NCI-H524 (cell line): ENCODE measurements around the gene EEIG1.
A peak's percentile ranks its signal among the peaks of the same experiment; 100 is the strongest.

Experiments used
- DNase-seq, 2 experiments: peaks; one replicate each; lab custom pipeline; 2025; lab: John Stamatoyannopoulos, UW

The EEIG1 gene

GRCh38 chr9:128001151-128001778, 20.5 kb upstream of the EEIG1 start:
- no peak for DNase-seq

DNA sequence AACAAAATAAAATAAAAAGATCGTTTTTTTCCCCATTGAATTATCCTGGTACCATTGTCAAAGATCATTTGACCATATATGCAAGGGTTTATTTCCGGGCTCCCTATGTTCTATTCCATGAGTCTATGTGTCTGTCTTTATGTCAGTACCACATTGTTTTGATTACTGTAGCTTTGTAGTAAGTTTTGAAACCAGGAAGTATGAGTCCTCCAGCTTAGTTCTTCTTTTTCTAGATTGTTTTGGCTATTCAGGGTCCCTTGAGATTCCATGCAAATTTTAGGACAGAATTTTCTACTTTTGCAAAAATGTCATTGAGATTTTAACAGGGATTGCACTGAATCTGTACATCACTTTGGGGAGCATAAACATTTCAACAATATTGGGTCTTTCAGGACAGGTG, 18.7 kb upstream of the EEIG1 start:
- no peak for DNase-seq

- no peak for DNase-seq
Observed at GRCh38 chr9:127993721-127994120, 12.9 kb upstream of the EEIG1 start.

DNA sequence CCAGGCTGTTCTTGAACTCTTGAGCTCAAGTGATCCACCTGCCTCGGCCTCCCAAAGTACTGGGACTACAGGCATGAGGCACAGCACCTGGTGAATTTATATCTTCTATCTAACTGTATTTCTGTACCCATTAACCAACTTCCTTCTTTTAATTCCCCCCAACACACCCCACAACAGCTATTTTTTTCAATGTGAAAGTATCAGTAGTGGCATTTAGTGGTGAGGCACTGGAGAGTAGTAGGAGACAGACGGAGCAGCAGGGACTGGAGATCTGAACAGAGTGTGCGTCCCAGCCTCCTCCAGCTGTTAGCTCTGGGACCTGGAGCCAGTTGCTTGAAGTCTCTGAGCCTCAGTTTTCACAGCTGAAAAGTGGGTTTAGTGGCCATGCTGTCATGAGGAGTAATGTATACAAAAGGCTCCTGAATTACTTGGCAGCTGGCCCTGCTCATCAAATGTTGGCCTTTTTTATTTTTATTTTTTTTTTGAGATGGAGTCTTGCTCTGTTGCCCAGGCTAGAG, 11.0 kb upstream of the EEIG1 start:
- no peak for DNase-seq

DNA sequence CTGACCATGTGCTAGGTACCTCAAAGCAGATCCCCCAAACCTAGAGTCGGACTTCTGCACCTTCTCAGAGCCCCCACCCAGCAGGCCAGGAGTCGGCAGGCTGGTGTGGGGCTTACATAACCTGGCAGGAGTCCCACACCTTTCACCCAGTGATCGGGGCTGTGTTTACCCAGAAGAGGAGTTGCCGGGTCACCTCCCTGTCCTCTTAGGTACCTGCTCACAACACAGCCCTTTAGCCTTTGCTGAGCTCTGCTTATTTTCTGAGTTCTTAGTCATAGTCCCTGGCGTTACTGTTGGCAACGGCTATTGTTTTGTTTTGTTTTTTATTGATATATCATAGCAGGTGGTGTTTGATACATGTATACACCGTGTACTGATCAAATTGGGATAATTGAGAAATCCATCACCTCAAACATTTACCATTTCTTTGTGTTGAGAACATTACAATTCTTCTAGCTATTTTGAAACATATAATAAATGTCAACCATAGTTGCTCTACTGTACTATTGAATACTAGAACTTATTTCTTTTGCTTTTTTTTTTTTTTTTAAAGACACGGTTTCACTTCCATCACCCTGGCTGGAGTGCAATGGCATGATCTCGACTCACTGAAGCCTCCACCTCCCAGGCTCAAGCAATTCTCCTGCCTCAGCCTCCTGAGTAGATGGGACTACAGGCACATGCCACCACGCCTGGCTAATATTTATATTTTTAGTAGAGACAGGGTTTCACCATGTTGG, 10.4 kb upstream of the EEIG1 start:
- no peak for DNase-seq

DNA sequence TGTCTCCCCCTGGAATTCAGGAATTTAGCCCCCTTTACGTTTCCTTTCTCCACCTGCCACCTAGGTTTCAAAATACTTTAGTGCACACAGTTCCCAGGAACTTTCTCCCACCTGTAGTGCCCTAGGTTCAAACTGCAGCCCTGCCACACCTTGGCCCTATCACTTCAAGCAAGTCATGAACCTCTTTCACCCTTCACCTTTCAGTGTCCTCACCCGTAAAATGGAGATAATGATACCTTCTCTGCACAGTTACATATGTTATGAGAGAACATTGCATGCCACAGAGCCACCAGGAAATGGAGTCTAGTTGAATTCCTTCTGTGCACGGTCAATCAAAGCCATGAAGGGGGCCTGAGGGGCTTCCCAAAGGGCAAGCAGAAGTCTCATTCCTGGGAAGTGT, 9.8 kb upstream of the EEIG1 start:
- no peak for DNase-seq

- no peak for DNase-seq
Observed at GRCh38 chr9:127989094-127989493, 8.3 kb upstream of the EEIG1 start.

DNA sequence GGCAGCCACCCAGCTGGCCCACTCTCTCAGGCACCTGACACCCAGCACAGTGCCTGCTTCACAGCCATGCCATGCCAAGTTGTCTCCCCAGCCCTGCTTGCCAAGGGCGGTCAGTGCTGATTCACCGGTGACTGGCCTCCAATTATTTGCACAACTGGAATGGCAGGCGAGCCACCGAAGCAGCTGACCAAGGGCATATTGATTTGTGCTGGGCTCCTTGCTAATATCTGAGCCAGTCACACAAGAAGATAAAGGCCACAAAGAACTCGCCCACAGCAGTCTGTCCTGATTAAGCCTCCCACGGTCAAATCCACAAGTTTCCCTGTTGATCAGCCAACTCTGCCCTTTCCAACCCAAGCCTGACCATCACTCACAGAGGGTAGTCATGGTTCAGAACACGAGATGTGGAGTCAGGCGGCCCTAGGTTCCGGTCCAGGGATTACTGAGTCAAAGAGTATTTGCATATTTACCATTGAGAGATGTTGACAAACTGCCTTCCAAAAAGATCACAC, 6.4 kb upstream of the EEIG1 start:
- no peak for DNase-seq

- DNase-seq: no peak
Observed at GRCh38 chr9:127985011-127985410, 4.2 kb upstream of the EEIG1 start.

- DNase-seq: no peak
Observed at GRCh38 chr9:127983847-127984289, 3.1 kb upstream of the EEIG1 start.

DNA sequence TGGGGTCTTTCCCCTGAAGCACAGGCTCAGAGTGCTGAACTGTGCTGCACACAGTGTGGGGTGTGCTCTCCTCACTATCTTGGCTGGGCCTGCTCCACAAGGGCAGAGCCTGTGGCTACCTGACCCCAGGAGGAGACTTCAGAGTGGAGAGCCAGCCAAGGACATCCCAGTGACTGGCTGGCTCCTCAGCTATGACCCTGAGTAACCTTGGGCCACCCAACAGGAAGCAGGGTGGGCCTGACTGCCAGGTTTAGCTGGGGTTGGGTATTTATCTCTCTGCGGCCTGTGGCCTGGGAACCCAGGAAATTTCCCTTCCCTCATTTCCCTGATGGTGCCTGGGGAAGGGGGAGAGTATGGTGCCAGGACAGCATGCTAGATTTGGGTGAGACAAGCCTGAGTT, 2.1 kb upstream of the EEIG1 start:
- no peak for DNase-seq

DNA sequence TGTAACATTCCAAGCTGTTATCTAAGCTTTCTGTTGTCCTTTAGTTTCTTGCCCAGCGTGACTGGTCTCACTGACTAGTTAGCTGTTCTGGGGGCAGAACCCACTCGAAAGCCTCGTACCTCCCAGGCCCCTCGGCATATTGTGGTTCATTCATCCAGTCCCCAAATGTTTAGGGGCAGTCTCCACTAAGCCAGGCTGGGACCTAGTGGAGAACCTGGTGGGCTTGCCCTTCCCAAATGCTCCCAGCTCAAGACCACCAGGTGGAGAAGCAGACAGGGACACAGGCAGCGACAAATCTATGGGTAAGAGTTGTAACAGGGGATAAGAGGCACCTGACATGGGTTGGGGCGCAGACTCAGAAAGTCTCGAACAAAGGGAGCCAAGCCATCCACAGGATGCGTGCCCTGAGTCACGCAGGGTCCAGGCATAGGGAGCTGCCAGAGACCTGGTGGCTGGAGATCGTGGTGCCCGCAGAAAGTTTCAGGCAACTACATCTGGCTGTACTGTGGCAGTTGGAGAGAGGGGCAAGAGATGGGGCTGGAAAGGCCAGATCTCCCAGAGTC, 851 bp upstream of the EEIG1 start:
- no peak for DNase-seq

- DNase-seq: no peak
Observed at GRCh38 chr9:127980060-127980705, 606 bp downstream of the EEIG1 start.

DNA sequence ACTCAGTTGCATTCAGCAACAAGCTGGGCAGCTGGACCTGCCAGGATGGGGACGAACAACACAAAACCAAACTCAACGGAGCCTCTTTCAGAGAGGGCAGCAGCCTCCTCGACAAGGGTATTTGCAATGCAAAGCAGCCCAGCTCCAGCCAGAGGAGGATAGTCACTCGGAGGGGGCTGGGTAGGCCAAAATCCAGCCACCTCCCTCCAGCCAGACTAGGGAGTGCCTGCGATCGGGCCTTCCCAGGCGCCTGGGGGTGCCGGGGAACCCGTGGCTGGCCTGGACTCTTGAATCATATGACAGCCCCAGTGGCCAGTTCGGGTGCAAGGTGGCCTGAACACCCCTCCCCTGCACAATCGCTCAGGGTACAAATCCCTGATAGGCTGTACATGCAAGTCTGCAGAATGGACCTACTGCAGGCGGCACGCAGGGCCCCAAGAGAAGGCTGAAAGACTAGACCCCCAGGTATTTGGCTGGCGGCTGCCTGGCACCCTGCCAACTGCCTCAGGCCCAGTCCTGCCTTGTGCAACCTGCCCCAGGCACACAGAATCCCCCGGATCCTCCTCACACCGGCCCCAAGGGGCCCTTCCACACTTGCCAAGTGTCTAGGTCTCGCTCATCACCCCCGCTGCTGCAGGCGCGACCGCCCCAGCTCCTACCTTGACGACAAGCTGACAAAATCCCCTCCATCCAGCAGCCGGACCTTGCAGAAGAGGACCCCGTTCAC, 1.3 kb downstream of the EEIG1 start:
- DNase-seq: peak; percentile 42 to 64

- no peak for DNase-seq
Observed at GRCh38 chr9:127979015-127979332, 1.8 kb downstream of the EEIG1 start.

- DNase-seq: no peak
Observed at GRCh38 chr9:127977884-127978647, 2.7 kb downstream of the EEIG1 start.

DNA sequence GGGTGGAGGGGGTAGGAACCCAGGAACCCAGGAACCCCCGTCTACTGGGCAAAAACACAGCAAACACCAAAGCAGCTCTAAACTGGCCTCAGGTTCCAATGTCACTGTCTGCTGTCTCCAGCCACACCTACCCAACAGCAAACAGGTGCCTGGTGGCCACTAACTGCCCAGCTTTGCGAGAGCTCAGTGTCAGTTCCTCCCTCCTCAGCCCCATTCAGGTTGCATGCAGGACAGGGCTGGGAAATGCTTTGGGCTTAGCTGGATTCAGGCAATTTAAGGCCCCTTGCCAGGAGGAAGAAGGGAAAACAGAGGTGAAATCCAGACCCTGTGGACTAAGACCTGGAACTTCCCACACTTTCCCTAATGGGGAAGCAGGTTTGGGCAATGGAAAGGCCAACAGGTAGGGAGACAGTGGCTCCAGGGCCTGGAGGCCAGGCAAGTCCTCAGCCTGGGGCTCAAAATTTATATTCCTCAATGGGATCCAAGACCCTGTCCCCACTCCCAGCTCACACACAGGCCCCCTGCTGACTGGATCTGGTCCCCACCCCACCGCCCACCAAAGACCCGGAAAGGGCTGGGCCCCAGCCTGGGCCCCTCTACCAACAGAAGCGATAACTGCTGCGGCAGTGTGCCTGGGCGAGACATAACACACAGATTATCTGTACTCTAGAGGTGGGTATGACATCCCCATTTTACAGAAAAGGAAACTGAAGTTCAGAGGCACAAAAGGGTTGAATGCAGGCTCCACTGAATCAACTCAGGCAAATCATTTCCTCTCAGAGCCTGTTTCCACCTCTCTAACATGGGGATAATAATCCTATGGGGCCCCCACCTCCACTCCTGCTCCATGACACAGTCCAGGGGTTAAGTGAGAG, 3.5 kb downstream of the EEIG1 start:
- DNase-seq: no peak

GRCh38 chr9:127976498-127976897, 4.3 kb downstream of the EEIG1 start:
- peak; percentile 13 to 49 for DNase-seq

GRCh38 chr9:127975376-127976315, 5.1 kb downstream of the EEIG1 start:
- no peak for DNase-seq
